ENCODE results near the gene KCND1.
A peak's percentile ranks its signal among the peaks of the same experiment; 100 is the strongest.

Gene KCND1

GRCh38 chrX:48937054-48937907 is 34.4 kb downstream of the KCND1 start:
- DNase-seq, result peak; percentile 15 to 55

GRCh38 chrX:48936429-48937053 is 35.1 kb downstream of the KCND1 start:
- no peak for DNase-seq

- DNase-seq, result no peak
Measured at GRCh38 chrX:48935301-48935670, 36.4 kb downstream of the KCND1 start.

GRCh38 chrX:48934581-48935300 is 36.9 kb downstream of the KCND1 start:
- no peak for DNase-seq

GRCh38 chrX:48933757-48934156 is 37.9 kb downstream of the KCND1 start:
- no peak for DNase-seq

- DNase-seq, result no peak
Measured at GRCh38 chrX:48927736-48928382, 43.8 kb downstream of the KCND1 start.

GRCh38 chrX:48927123-48927522 is 44.5 kb downstream of the KCND1 start:
- DNase-seq, result no peak

GRCh38 chrX:48924270-48924669 is 47.4 kb downstream of the KCND1 start:
- no peak for DNase-seq

GRCh38 chrX:48923771-48924170 is 47.9 kb downstream of the KCND1 start:
- DNase-seq, result no peak

GRCh38 chrX:48920718-48921104 is 50.9 kb downstream of the KCND1 start:
- no peak for DNase-seq

GRCh38 chrX:48919947-48920717 is 51.5 kb downstream of the KCND1 start:
- peak in 1 of 2 donors; percentile 3 for DNase-seq

- DNase-seq, result no peak
Measured at GRCh38 chrX:48919360-48919841, 52.2 kb downstream of the KCND1 start.

GRCh38 chrX:48918643-48919340 is 52.9 kb downstream of the KCND1 start, which contains the start of gene PIM2:
PIM2 (minus strand) TSS chrX:48919024; CDS start chrX:48918834, 190 bp downstream.
- peak; percentile 59 to 91 for DNase-seq

- DNase-seq, result no peak
Measured at GRCh38 chrX:48918301-48918642, 53.4 kb downstream of the KCND1 start.

- peak; percentile 56 to 81 for DNase-seq
Measured at GRCh38 chrX:48917139-48918001, 54.3 kb downstream of the KCND1 start.

GRCh38 chrX:48914593-48915493 is 56.8 kb downstream of the KCND1 start:
- DNase-seq, result no peak

GRCh38 chrX:48913605-48914366 is 57.9 kb downstream of the KCND1 start:
- no peak for DNase-seq

GRCh38 chrX:48911412-48912182 is 60.0 kb downstream of the KCND1 start, which contains the start of gene SLC35A2:
SLC35A2 (minus strand) TSS chrX:48911646; CDS start chrX:48911636, 10 bp downstream.
- peak; percentile 47 to 62 for DNase-seq

All from bone marrow (tissue), 2 donors.